GM18951 (cell line): ENCODE measurements around the gene MTUS2.
"Not testable (repeated sequence)": the region's sequence is repeated elsewhere in the genome, so short reads cannot be mapped to it uniquely, and the experiment has no call there.

Experiments used
- POLR2A ChIP-seq: IDR thresholded peaks from 4 replicates; pipeline ENCODE4 v1.6.1; 2011; ENCODE audit warnings: mild to moderate bottlenecking; ENCODE audit not compliant: insufficient read length, insufficient read depth; ENCODE audit errors: extremely low read depth
- in situ Hi-C: fragments of 300-500 bp; cut with MboI; formaldehyde crosslinking; loops from one replicate; pipeline ENCODE4 v1.12.0; 2022; ENCODE audit warnings: low sequenced_read_pairs, mixed read lengths, inconsistent platforms; ENCODE audit not compliant: unreplicated experiment

MTUS2 gene

GRCh38 chr13:29170436-29171082 is 350.4 kb downstream of the MTUS2 start:
- in situ Hi-C loops: no loop called here
- TF ChIP-seq POLR2A: no peak

- in situ Hi-C loops: no loop called here
- TF ChIP-seq POLR2A: no peak
Measured at GRCh38 chr13:29171244-29171643, 351.1 kb downstream of the MTUS2 start.

DNA sequence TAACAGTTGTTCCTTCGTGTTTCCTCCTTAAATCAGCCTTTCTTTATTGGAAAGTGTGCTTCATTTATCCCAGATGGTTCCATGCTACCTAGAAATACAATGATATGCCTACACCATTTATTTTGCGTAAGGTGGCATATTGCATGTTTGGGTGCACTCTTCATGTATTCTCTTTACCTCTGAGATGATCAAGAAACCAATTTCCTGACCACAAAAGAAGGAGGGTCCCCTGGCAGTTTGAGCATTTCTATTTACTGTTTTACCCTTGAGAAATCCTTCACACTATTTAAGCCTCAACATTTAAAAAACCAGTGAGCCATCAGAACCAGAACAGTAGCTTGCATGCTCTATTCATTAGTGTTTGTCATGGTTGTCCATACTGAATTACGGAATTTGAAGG is 354.0 kb downstream of the MTUS2 start:
- TF ChIP-seq POLR2A: no peak
- in situ Hi-C loops: no loop called here

GRCh38 chr13:29175250-29175873 is 355.2 kb downstream of the MTUS2 start:
- in situ Hi-C loops: no loop called here
- no peak for TF ChIP-seq POLR2A

DNA sequence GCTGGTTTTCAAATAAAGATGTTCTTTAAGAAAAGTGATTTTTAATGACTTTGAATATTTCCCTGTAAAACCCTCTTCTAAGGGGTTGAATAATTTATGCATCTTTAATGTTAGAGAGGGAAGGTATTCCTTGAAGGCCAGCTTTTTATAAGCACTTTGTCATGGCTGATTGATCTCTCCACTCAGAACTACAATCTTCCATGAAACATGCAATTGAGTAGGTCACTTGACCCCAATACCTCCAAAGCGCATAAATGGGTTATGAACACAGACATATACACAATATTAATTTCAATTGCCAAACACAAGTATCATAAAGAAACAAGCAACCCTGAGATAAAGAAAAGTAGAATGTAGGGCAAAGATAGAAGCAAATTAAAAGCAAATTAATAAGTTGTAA is 359.9 kb downstream of the MTUS2 start:
- in situ Hi-C loops: no loop called here
- TF ChIP-seq POLR2A: no peak

DNA sequence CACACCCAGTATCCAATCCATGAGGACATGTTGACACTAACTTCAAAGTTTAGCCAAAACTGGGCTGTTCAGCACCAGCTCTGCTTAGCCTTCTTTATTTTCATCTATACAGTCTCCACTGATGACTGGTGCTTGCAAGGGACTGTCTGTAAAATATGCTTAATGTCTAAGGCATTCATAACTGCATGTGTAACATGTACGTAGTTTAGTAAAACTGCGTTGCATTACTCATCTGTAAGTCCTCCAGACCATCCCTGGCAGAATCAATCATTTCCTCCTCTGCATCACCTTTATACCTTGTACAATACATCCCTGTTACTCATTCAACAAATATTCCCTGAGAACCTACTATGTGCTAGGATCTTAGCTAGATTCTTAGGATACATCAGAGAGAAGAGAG is 362.1 kb downstream of the MTUS2 start:
- in situ Hi-C loops: no loop called here

DNA sequence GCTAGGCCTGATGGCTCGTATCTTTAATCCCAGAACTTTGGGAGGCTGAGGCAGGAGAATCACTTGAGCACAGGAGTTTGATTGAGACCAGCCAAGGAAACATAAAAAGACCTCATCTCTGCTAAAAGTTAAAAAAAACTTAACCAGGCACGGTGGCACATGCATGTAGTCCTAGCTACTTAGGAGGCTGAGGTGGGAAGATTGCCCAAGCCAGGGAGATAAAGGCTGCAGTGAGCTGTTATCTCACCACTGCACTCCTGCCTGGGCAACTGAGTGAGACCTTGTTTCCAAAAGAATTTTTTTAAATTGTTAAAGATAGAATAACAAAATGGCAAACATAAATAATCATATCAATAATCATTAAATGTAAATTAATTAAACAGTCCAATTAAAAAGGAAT is 365.8 kb downstream of the MTUS2 start:
- in situ Hi-C loops: no loop called here
- no peak for TF ChIP-seq POLR2A

More for the DNA sequence above, 362.1 kb downstream of the MTUS2 start:
- no peak for TF ChIP-seq POLR2A

- in situ Hi-C loops: no loop called here
- no peak for TF ChIP-seq POLR2A
Measured at GRCh38 chr13:29187584-29187983, 367.4 kb downstream of the MTUS2 start.

GRCh38 chr13:29190298-29190697 is 370.2 kb downstream of the MTUS2 start:
- in situ Hi-C loops: no loop called here
- no peak for TF ChIP-seq POLR2A

DNA sequence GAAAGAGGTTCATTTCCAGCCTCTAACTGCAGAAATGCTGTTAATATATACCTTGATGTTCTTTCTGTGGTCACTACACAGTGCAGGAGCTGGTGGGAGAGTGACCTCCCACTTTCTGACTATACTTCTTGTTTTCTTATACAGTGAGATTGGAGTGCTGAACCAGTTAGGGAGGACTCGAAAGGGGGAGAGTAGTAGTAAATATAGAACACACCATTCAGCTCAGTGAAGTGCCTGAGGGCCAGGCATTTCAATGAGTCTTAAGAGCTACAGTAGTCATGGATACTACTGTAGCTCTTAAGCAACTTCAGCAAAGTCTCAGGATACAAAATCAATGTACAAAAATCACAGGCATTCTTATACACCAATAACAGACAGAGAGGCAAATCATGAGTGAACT is 372.9 kb downstream of the MTUS2 start:
- TF ChIP-seq POLR2A: no peak

GRCh38 chr13:29195456-29195855 is 375.3 kb downstream of the MTUS2 start:
- in situ Hi-C loops: no loop called here
- no peak for TF ChIP-seq POLR2A

More for the DNA sequence above, 372.9 kb downstream of the MTUS2 start:
- in situ Hi-C loops: no loop called here

DNA sequence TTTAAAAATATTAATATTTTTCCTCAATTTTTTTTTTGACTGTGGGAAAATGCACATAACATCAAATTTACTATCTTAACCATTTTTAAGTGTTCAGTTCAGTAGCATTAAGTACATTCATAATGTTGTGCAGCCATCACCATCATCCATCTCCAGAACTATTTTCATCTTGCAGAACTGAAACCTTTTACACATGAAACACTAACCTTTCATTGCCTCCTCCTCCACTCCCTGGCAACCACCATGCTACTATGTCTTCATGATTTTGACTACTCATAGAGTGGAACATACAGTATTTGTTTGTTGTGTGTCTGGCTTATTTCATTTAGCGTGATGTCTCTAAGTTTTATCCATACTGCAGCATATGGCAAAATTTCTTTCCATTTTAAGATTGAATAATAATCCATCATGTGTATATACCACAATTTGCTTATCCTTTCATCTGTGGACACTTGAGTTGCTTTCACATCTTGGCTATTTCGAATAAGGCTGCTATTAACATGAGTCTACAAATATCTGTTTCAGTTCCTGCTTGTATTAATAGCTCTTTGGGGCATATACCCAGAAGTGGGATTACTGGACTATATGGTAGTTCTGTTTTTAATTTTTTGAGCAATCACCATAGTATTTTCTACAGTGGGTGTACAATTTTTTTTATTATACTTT is 376.4 kb downstream of the MTUS2 start:
- in situ Hi-C loops: no loop called here
- TF ChIP-seq POLR2A: no peak

DNA sequence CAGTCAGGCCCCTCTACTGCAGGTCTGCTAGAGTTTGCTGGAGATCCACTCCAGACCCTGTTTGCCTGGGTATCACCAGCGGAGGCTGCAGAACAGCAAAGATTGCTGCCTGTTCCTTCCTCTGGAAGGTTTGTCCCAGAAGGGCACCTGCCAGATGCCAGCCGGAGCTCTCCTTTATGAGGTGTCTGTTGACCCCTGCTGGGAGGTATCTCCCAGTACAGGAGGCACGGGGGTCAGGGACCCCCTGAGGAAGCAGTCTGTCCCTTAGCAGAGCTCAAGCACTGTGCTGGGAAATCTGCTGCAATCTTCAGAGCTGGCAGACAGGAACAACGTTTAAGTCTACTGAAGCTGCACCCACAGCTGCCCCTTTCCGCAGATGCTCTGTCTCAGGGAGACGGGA is 382.6 kb downstream of the MTUS2 start:
- in situ Hi-C loops: not testable (repeated sequence)

DNA sequence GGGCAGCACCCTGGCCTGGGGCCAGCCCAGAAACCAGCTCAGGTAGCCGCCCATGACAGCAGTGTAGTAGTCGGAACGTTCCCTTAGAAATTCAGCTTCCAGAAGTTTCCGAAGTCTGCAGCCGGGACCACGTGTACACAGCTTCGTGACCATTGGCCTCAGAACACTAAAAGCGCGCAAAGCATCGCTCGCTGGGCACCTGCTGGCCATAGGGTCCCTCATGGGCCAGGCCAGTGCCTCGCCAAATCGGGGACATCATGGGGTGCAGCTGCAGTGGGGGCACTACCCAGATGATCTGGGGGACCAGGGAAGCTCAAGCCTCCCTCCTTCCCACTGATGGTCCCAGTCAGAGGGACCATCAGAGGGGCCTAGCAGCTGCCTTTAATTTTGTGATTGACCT is 384.5 kb downstream of the MTUS2 start:
- TF ChIP-seq POLR2A: no peak
- in situ Hi-C loops: no loop called here
